Liver (tissue), 9 donors: ENCODE data around the gene KRTAP5-6. TPM values are rescaled to one million over a fixed set of nuclear protein-coding genes. Genes with fewer than 3 reads are reported as not detected.

ENCODE experiments used
- DNase-seq: peaks from one replicate; pipeline ENCODE4 v3.0.0-alpha.2; 2017; ENCODE audit warnings: low spot score
- H3K27ac ChIP-seq, 2 donors: one replicate each; pipeline ENCODE4 v1.7.0; 2013; ENCODE audit warnings: inconsistent platforms in 2 of 2, low read length in 2 of 2, control low read depth in 1 of 2, low read depth in 1 of 2, mild to moderate bottlenecking in 1 of 2
- H3K27me3 ChIP-seq, 4 donors: one replicate each; pipeline versions ENCODE4 v1.6.1 to v1.7.0; 2013; ENCODE audit warnings: low read length in 3 of 4, inconsistent platforms in 1 of 4, mild to moderate bottlenecking in 1 of 4, moderate library complexity in 1 of 4; ENCODE audit not compliant: control insufficient read depth in 4 of 4, insufficient read depth in 4 of 4
- H3K36me3 ChIP-seq, 4 donors: one replicate each; pipeline versions ENCODE4 v1.6.1 to v1.7.0; 2013; ENCODE audit warnings: low read length in 3 of 4, mild to moderate bottlenecking in 3 of 4, low read depth in 1 of 4, moderate library complexity in 1 of 4; ENCODE audit not compliant: control insufficient read depth in 4 of 4, insufficient read depth in 3 of 4
- H3K4me1 ChIP-seq, 4 donors: one replicate each; pipeline versions ENCODE4 v1.6.1 to v1.7.0; 2013; ENCODE audit warnings: low read length in 3 of 4, mild to moderate bottlenecking in 3 of 4, moderate library complexity in 1 of 4; ENCODE audit not compliant: control insufficient read depth in 4 of 4, insufficient read depth in 4 of 4
- H3K4me3 ChIP-seq, 3 donors: one replicate each; pipeline versions ENCODE4 v1.6.1 to v1.7.0; 2013; ENCODE audit warnings: low read length in 3 of 3, control low read depth in 1 of 3, low read depth in 1 of 3, mild to moderate bottlenecking in 1 of 3
- H3K9ac ChIP-seq, 2 donors: one replicate each; pipeline ENCODE4 v1.7.0; 2013; ENCODE audit warnings: low read length in 2 of 2, mild to moderate bottlenecking in 2 of 2, moderate library complexity in 2 of 2, control low read depth in 1 of 2, low read depth in 1 of 2
- H3K9me3 ChIP-seq, 4 donors: one replicate each; pipeline versions ENCODE4 v1.6.1 to v1.7.0; 2013; ENCODE audit warnings: low read length in 3 of 4; ENCODE audit not compliant: control insufficient read depth in 4 of 4
- ATF3 ChIP-seq: IDR thresholded peaks from 2 replicates; pipeline ENCODE4 v1.6.1; 2016; ENCODE audit warnings: antibody characterized with exemption
- CTCF ChIP-seq: fragments of 150-350 bp; IDR thresholded peaks from 2 replicates; pipeline ENCODE4 v1.5.1; 2017; ENCODE audit warnings: improper control_type of control experiment, low read depth, low read length; ENCODE audit not compliant: missing input control
- EGR1 ChIP-seq, 2 donors: IDR thresholded peaks; 2 replicates each; pipeline ENCODE4 v1.6.1; 2016 to 2018; ENCODE audit warnings: antibody characterized with exemption in 2 of 2, low read depth in 2 of 2
- FOXA1 ChIP-seq: IDR thresholded peaks from 2 replicates; pipeline ENCODE4 v1.6.1; 2016; ENCODE audit warnings: antibody characterized with exemption
- FOXA2 ChIP-seq: IDR thresholded peaks from 2 replicates; pipeline ENCODE4 v1.6.1; 2016; ENCODE audit warnings: antibody characterized with exemption
- GABPA ChIP-seq, 2 donors: IDR thresholded peaks in 1 of 2; conservative IDR thresholded peaks in 1 of 2; 2 replicates each; pipeline ENCODE4 v1.6.1; 2016; ENCODE audit warnings: antibody characterized with exemption in 2 of 2, mild to moderate bottlenecking in 1 of 2, moderate library complexity in 1 of 2
- HNF4A ChIP-seq, 2 donors: conservative IDR thresholded peaks; 2 replicates each; pipeline ENCODE4 v1.6.1; 2016; ENCODE audit warnings: antibody characterized with exemption in 2 of 2, mild to moderate bottlenecking in 2 of 2
- HNF4G ChIP-seq: IDR thresholded peaks from 2 replicates; pipeline ENCODE4 v1.6.1; 2016; ENCODE audit warnings: antibody characterized with exemption
- JUND ChIP-seq, 2 donors: IDR thresholded peaks; 2 replicates each; pipeline ENCODE4 v1.6.1; 2016; ENCODE audit warnings: antibody characterized with exemption in 2 of 2
- MAX ChIP-seq: IDR thresholded peaks from 2 replicates; pipeline ENCODE4 v1.6.1; 2016; ENCODE audit warnings: antibody characterized with exemption
- NR2F2 ChIP-seq: IDR thresholded peaks from 2 replicates; pipeline ENCODE4 v1.6.1; 2016; ENCODE audit warnings: antibody characterized with exemption
- RAD21 ChIP-seq, 2 donors: IDR thresholded peaks; 2 replicates each; pipeline ENCODE4 v1.6.1; 2016; ENCODE audit warnings: antibody characterized with exemption in 2 of 2, mild to moderate bottlenecking in 2 of 2
- REST ChIP-seq: IDR thresholded peaks from 2 replicates; pipeline ENCODE4 v1.6.1; 2016; ENCODE audit warnings: antibody characterized with exemption, mild to moderate bottlenecking
- RXRA ChIP-seq, 2 donors: IDR thresholded peaks; 2 replicates each; pipeline ENCODE4 v1.6.1; 2017 to 2018; ENCODE audit warnings: antibody characterized with exemption in 2 of 2, mild to moderate bottlenecking in 1 of 2
- SP1 ChIP-seq: IDR thresholded peaks from 2 replicates; pipeline ENCODE4 v1.6.1; 2018; ENCODE audit warnings: antibody characterized with exemption, mild to moderate bottlenecking
- TAF1 ChIP-seq: conservative IDR thresholded peaks from 2 replicates; pipeline ENCODE4 v1.6.1; 2016; ENCODE audit warnings: antibody characterized with exemption, mild to moderate bottlenecking
- YY1 ChIP-seq: IDR thresholded peaks from 2 replicates; pipeline ENCODE4 v1.6.1; 2016; ENCODE audit warnings: antibody characterized with exemption, mild to moderate bottlenecking
- WGBS: extraction: QIAGEN DNeasy Blood & Tissue Kit; methylation state at CpG from one replicate; pipeline ENCODE4 v1.1.7; 2013; 5-methylcytosine and 5-hydroxymethylcytosine counted together
- polyA plus RNA-seq, 2 donors: library from polyadenylated mRNA; stranded (reverse) in 1 of 2; unstranded in 1 of 2; fragments of 200-250 nt in 1 of 2; fragments of >200 nt in 1 of 2; fragmentation: Nextera tagmentation in 1 of 2; extraction: Ambion mirVana in 1 of 2; gene quantifications; one replicate each; pipeline versions ENCODE4 v1.2.1 to v1.2.3, GENCODE V29; 2013 to 2015
- total RNA-seq, 2 donors: library from RNA; depleted of rRNA; stranded (reverse); fragments of >200 nt; gene quantifications; one replicate each; pipeline ENCODE4 v1.2.3, GENCODE V29; 2014
- donor health status: healthy.
- donor health status: healthy.
- donor health status: healthy.
- donor health status: healthy.
- donor health status: healthy.

KRTAP5-6 gene
- total and polyA plus RNA-seq, 4 donors = 0.84 to 1.2 TPM; not detected in 2

DNA sequence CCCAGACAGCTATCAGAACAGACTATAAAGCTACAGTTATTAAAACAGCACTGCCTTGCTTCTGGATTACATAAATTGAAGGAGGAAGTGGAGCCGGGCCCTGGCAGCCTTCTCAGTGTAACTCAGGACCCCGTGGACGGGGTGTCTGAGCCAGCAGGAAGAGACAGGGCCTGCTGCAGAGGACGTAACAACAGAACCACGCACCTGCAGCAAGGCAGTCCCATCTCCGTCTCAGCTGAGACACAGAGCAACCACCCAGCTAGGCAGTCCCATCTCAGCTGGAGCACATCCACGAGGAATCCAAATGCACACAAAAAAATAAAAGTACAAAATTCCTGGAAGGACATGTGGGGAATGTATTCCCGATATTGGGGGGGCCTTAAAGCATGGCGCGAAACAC lies 17.1 kb upstream of the KRTAP5-6 start:
- H3K9me3 ChIP-seq = no peaks in the 10 kb centered on the region
- H3K4me1 ChIP-seq = peaks cover 13 to 34% (median 16%) of the 10 kb centered on the region in 4 donors
- DNase-seq = no peak
- H3K27me3 ChIP-seq = no peaks in the 10 kb centered on the region
- peak overlapping the region; percentile 35 to 58 for H3K27ac ChIP-seq
- no peaks in the 10 kb centered on the region for H3K36me3 ChIP-seq
- whole genome bisulfite sequencing = 76% methylated on average over 10 of the region's 10 CpGs
- no peak overlapping the region for H3K9ac ChIP-seq
- TF ChIP-seq MAX (no peak), YY1 (no peak), SP1 (no peak), HNF4A (conservative IDR thresholded peaks at IDR 0.05) (no peak), ATF3 (no peak), REST (no peak), FOXA1 (no peak), TAF1 (no peak), GABPA (IDR thresholded peaks at IDR 0.05 in 1 of 2, conservative IDR thresholded peaks at IDR 0.05 in 1 of 2) (no peak), RXRA (IDR thresholded peaks at IDR 0.05) (no peak), RAD21 (IDR thresholded peaks at IDR 0.05) (no peak), NR2F2 (no peak), JUND (IDR thresholded peaks at IDR 0.05) (no peak), EGR1 (IDR thresholded peaks at IDR 0.05; ENCODE audit: low read depth in 2 of 2) (no peak), CTCF (no peak), FOXA2 (no peak)
- H3K4me3 ChIP-seq = no peak overlapping the region

DNA sequence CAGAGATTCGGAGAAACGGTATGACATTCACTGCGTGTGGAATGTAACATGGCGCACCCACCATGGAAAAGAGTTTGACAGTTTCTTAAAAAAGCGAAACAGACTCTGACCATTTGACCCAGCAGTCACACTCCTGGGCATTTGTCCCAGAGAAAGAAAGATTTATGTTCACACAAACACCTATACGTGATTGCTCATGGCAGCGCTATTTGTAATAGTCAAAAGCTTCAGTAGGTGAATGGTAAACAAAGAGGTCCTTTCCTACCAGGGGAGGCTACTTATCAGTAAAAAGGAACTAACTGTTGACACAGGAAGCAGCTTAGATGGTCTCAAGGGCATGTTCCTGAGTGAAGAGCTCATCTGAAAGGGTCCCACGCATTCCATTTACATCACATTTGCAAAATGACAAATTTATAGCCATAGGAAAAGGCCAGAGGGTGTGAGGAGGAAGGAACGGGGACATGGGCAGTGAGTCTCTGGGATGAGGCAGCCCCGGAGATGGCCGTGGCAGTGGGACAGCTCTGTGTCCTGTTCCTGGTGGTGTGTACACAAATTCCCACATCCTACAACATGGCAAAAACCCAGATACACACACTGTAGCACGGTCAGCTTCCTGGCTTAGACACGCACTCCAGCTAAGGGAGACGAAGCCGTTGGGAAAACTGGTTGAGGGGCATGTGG lies 14.6 kb upstream of the KRTAP5-6 start:
- 38% methylated on average over 15 of the region's 15 CpGs for whole genome bisulfite sequencing
- Histone ChIP-seq H3K9me3 (no peaks in the 10 kb centered on the region), H3K4me1 (peaks cover 8 to 22% (median 10%) of the 10 kb centered on the region in 4 donors), H3K4me3 (peak overlapping the region in 1 of 3 donors; percentile 37), H3K36me3 (no peaks in the 10 kb centered on the region), H3K9ac (peak overlapping the region; percentile 74 to 79), H3K27ac (peak overlapping the region; percentile 81 to 97), H3K27me3 (no peaks in the 10 kb centered on the region)
- DNase-seq = no peak
- TF ChIP-seq YY1 = peak; percentile 79
- no peak for TF ChIP-seq ATF3
- no peak for TF ChIP-seq CTCF
- TF ChIP-seq EGR1 (IDR thresholded peaks at IDR 0.05; ENCODE audit: low read depth in 2 of 2) = peak in 1 of 2 donors; percentile 17
- peak in 1 of 2 donors; percentile 7 for TF ChIP-seq RXRA (IDR thresholded peaks at IDR 0.05)
- TF ChIP-seq HNF4G = no peak
- no peak for TF ChIP-seq JUND (IDR thresholded peaks at IDR 0.05)
- TF ChIP-seq REST = no peak
- TF ChIP-seq MAX = peak; percentile 73
